OCI-LY7 (cell line): Measurements from ENCODE around the gene WASHC4. TPM values are rescaled to one million over a fixed set of nuclear protein-coding genes. Genes with fewer than 3 reads are reported as not detected.

Source experiments
- BruUV-seq: library from RNA; stranded (reverse); fragments of 400-500 nt; replicated peaks from 2 replicates; lab custom pipeline; 2021; lab: Mats Ljungman, UMichigan
- CTCF ChIA-PET: fragments of 300-600 bp; sonication (Branson Sonifier 250); formaldehyde crosslinking; loops from one replicate; lab custom pipeline; 2022; ENCODE audit warnings: antibody characterized with exemption; ENCODE audit not compliant: unreplicated experiment; lab: Charles Lee
- POLR2A ChIA-PET: fragments of 300-600 bp; sonication (Branson Sonifier 250); formaldehyde crosslinking; loops from one replicate; lab custom pipeline; 2022; ENCODE audit warnings: antibody characterized with exemption; lab: Charles Lee
- DNase-seq: peaks from one replicate; pipeline ENCODE4 v3.0.0-alpha.2; 2015; ENCODE audit warnings: low spot score
- H2AFZ ChIP-seq: fragments of 200-600 bp; sonication (generic), shearing (Covaris generic); 2 replicates; pipeline ENCODE4 v1.6.1; 2014; ENCODE audit warnings: mild to moderate bottlenecking, antibody characterized with exemption, low read length, moderate library complexity
- H3K27ac ChIP-seq: fragments of 200-600 bp; sonication (generic); 2 replicates; pipeline ENCODE4 v1.5.1; 2014; ENCODE audit warnings: mixed run types, low read depth, mild to moderate bottlenecking, moderate library complexity, low read length, inconsistent platforms; ENCODE audit not compliant: poor library complexity, severe bottlenecking
- H3K36me3 ChIP-seq: fragments of 200-600 bp; sonication (generic); 2 replicates; pipeline ENCODE4 v1.6.1; 2014; ENCODE audit warnings: mild to moderate bottlenecking, antibody characterized with exemption, low read length, moderate library complexity, mixed read lengths; ENCODE audit not compliant: insufficient read depth
- H3K4me1 ChIP-seq: fragments of 200-600 bp; sonication (generic); 2 replicates; pipeline ENCODE4 v1.5.1; 2014; ENCODE audit warnings: mild to moderate bottlenecking, low read length; ENCODE audit not compliant: insufficient read depth, poor library complexity, severe bottlenecking
- H3K4me2 ChIP-seq: fragments of 200-600 bp; sonication (generic); 2 replicates; pipeline ENCODE4 v1.6.1; 2014; ENCODE audit warnings: mild to moderate bottlenecking, low read length
- H3K4me3 ChIP-seq: fragments of 200-600 bp; sonication (generic); 2 replicates; pipeline ENCODE4 v1.5.1; 2014; ENCODE audit warnings: mild to moderate bottlenecking, low read depth, low read length; ENCODE audit not compliant: poor library complexity, severe bottlenecking
- H3K79me2 ChIP-seq: fragments of 200-600 bp; sonication (generic); 2 replicates; pipeline ENCODE4 v1.6.1; 2016; ENCODE audit warnings: low read depth, mild to moderate bottlenecking, low read length, moderate library complexity, mixed read lengths; ENCODE audit not compliant: insufficient read depth
- H3K9me2 ChIP-seq: fragments of 200-600 bp; sonication (generic); 2 replicates; pipeline ENCODE4 v1.6.1; 2016; ENCODE audit warnings: mild to moderate bottlenecking, low read length, mixed read lengths; ENCODE audit not compliant: insufficient read depth
- H3K9me3 ChIP-seq: fragments of 200-600 bp; sonication (generic); 2 replicates; pipeline ENCODE4 v1.6.1; 2014; ENCODE audit warnings: mild to moderate bottlenecking, mixed run types, low read length, mixed read lengths
- H4K20me1 ChIP-seq: fragments of 200-600 bp; sonication (generic); 2 replicates; pipeline ENCODE4 v1.6.1; 2014; ENCODE audit warnings: mild to moderate bottlenecking, antibody characterized with exemption, low read length, moderate library complexity, mixed read lengths; ENCODE audit not compliant: insufficient read depth
- EZH2phosphoT487 ChIP-seq: fragments of 200-600 bp; sonication (generic); IDR thresholded peaks from 2 replicates; pipeline ENCODE4 v1.6.1; 2018; ENCODE audit warnings: low read depth, borderline replicate concordance, mild to moderate bottlenecking, mixed run types, antibody characterized with exemption, low read length, moderate library complexity, mixed read lengths
- intact Hi-C: fragments of 100-400 bp; cut with micrococcal nuclease; formaldehyde crosslinking; loops from one replicate; pipeline ENCODE4 v1.10.0; 2022; ENCODE audit not compliant: unreplicated experiment
- total RNA-seq, 2 experiments: library from RNA; depleted of rRNA in 1 of 2; stranded (reverse); fragments of >200 nt in 1 of 2; shearing (Covaris generic) in 1 of 2; gene quantifications; 2 replicates each; pipeline ENCODE4 v1.2.3, GENCODE V29; 2014 to 2022
- TF ChIP-seq, protein P1 (sequence below): fragments of 200-600 bp; sonication (generic); conservative IDR thresholded peaks from 2 replicates; pipeline ENCODE4 v1.5.1; 2014; ENCODE audit warnings: mild to moderate bottlenecking, antibody characterized with exemption, low read length, moderate library complexity, mixed read lengths

WASHC4 gene
- total RNA-seq, 2 experiments from 2014 or later, result 54.8 to 71.8 TPM

DNA sequence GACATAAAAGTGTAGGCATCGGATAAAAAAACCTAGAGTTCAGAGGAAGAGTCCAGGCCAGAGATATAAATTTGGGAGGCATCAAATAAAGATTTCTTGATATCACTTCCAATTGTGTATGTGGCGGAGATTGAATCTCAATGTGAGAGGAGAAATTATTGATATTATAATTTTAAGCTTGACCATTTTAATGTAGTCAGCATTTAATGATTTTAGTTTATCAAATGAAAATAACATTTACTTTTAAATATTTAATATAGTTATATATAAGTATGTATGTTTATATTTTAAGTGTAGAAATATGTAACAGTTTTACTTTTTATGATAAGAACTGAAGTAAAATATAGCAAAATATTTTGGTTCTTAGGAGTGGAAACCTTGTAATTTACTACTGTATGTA is 48.7 kb downstream of the WASHC4 start:
- no peaks in the 10 kb centered on the region for H3K9me3 ChIP-seq
- POLR2A ChIA-PET, result no interaction called here
- no peak overlapping the region for H3K27ac ChIP-seq
- no peak overlapping the region for H3K4me3 ChIP-seq
- no peak overlapping the region for H3K4me2 ChIP-seq
- H3K79me2 ChIP-seq, result no peaks in the 10 kb centered on the region
- DNase-seq, result no peak
- H3K9me2 ChIP-seq, result no peaks in the 10 kb centered on the region
- TF ChIP-seq, protein P1, sequence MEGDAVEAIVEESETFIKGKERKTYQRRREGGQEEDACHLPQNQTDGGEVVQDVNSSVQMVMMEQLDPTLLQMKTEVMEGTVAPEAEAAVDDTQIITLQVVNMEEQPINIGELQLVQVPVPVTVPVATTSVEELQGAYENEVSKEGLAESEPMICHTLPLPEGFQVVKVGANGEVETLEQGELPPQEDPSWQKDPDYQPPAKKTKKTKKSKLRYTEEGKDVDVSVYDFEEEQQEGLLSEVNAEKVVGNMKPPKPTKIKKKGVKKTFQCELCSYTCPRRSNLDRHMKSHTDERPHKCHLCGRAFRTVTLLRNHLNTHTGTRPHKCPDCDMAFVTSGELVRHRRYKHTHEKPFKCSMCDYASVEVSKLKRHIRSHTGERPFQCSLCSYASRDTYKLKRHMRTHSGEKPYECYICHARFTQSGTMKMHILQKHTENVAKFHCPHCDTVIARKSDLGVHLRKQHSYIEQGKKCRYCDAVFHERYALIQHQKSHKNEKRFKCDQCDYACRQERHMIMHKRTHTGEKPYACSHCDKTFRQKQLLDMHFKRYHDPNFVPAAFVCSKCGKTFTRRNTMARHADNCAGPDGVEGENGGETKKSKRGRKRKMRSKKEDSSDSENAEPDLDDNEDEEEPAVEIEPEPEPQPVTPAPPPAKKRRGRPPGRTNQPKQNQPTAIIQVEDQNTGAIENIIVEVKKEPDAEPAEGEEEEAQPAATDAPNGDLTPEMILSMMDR, result no peak
- no peak for TF ChIP-seq EZH2phosphoT487
- CTCF ChIA-PET, result no interaction called here
- intact Hi-C loops, result no loop called here
- H3K36me3 ChIP-seq, result peaks cover 95% of the 10 kb centered on the region
- no peaks in the 10 kb centered on the region for H4K20me1 ChIP-seq
- no TSS peak for BruUV-seq
- H2AFZ ChIP-seq, result no peak overlapping the region
- H3K4me1 ChIP-seq, result no peaks in the 10 kb centered on the region

DNA sequence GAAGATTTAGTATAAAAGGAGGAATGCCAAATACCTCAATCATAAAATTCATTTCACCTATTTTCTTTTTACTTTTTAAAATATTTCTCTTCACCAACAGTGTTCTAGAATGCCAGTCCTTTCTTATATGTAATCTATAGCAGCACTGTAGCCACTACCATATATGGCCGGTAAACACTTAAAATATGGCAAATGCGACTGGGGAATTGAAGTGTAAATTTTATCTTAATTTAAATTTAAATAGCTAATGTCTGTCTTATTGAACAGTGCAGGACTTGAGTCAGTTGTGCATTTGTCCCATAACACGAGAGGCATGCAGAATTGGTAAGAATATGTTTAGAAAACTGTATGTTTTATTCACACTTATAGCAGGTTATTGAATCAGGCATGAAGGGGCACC is 50.1 kb downstream of the WASHC4 start:
- TF ChIP-seq, protein P1, result no peak
- no peak for TF ChIP-seq EZH2phosphoT487
- peaks cover 95% of the 10 kb centered on the region for H3K36me3 ChIP-seq

DNA sequence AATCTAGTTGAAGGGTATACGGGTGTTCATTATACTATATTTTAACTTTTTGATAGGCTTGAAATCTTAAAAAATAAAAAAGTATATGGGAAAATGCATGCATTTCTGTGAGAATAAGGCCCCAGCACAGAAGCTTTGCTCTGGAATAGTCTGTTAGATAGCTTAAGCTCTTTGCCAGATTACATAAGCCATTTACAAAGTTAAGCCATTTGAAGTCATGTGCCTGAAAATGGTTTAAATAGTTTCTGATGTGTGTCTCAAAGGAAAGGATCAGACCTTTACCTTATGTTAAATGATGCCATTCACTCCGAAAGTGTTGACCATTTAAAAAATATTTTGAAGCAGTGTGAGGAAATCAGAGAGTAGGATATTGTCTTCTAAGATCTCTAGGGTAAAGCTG is 51.3 kb downstream of the WASHC4 start:
- ChIA-PET POLR2A (no interaction called here), CTCF (no interaction called here)
- no peaks in the 10 kb centered on the region for H3K9me2 ChIP-seq
- intact Hi-C loops, result no loop called here
- H4K20me1 ChIP-seq, result no peaks in the 10 kb centered on the region
- no peak overlapping the region for H3K4me3 ChIP-seq
- H3K27ac ChIP-seq, result no peak overlapping the region
- TF ChIP-seq, protein P1, result no peak
- TF ChIP-seq EZH2phosphoT487, result no peak
- H3K4me2 ChIP-seq, result no peak overlapping the region
- BruUV-seq, result no TSS peak
- no peaks in the 10 kb centered on the region for H3K9me3 ChIP-seq
- no peaks in the 10 kb centered on the region for H3K4me1 ChIP-seq
- no peaks in the 10 kb centered on the region; the same call in 1 of the 2 replicates for H3K79me2 ChIP-seq
- H2AFZ ChIP-seq, result no peak overlapping the region
- no peak for DNase-seq
- peaks cover 95% of the 10 kb centered on the region for H3K36me3 ChIP-seq

More for the DNA sequence above, 50.1 kb downstream of the WASHC4 start:
- ChIA-PET POLR2A (no interaction called here), CTCF (no interaction called here)
- Histone ChIP-seq H3K9me2 (no peaks in the 10 kb centered on the region), H3K79me2 (no peaks in the 10 kb centered on the region; the same call in 1 of the 2 replicates), H3K4me3 (no peak overlapping the region), H4K20me1 (no peaks in the 10 kb centered on the region), H3K4me2 (no peak overlapping the region), H3K27ac (no peak overlapping the region), H3K4me1 (no peaks in the 10 kb centered on the region), H3K9me3 (no peaks in the 10 kb centered on the region), H2AFZ (no peak overlapping the region)
- DNase-seq, result no peak
- intact Hi-C loops, result no loop called here
- no TSS peak for BruUV-seq
